ENCODE data around the gene CUZD1.

The CUZD1 gene

GRCh38 chr10:122815458-122815857 is 30.2 kb downstream of the CUZD1 start:
- DNase-seq (ENCODE audit: low spot score), result no peak

- DNase-seq (ENCODE audit: low spot score), result no peak
Measured at GRCh38 chr10:122814493-122814892, 31.2 kb downstream of the CUZD1 start.

GRCh38 chr10:122812751-122813150 is 32.9 kb downstream of the CUZD1 start:
- no peak for DNase-seq (ENCODE audit: low spot score)

- no peak for DNase-seq (ENCODE audit: low spot score)
Measured at GRCh38 chr10:122802282-122802681, 43.4 kb downstream of the CUZD1 start.

GRCh38 chr10:122798704-122799231 is 46.9 kb downstream of the CUZD1 start:
- no peak for DNase-seq (ENCODE audit: low spot score)

GRCh38 chr10:122796796-122797195 is 48.9 kb downstream of the CUZD1 start:
- DNase-seq (ENCODE audit: low spot score), result no peak

GRCh38 chr10:122795924-122796323 is 49.7 kb downstream of the CUZD1 start:
- no peak for DNase-seq (ENCODE audit: low spot score)

- DNase-seq (ENCODE audit: low spot score), result peak; percentile 20
Measured at GRCh38 chr10:122786269-122786668, 59.4 kb downstream of the CUZD1 start.

GRCh38 chr10:122782911-122783310 is 62.7 kb downstream of the CUZD1 start:
- no peak for DNase-seq (ENCODE audit: low spot score)

All from D341Med (cell line).